Spleen (tissue), 11 donors: Measurements from ENCODE around the gene MPPED2. TPM values are rescaled to one million over a fixed set of nuclear protein-coding genes. Genes with fewer than 3 reads are reported as not detected.

Source experiments
- DNase-seq: peaks from one replicate; pipeline ENCODE4 v3.0.0-alpha.2; 2020
- H3K27ac ChIP-seq, 8 donors: fragments of 200-600 bp; sonication (generic) in 7 of 8; 1 replicate in 4 of 8; 2 replicates in 4 of 8; pipeline versions ENCODE4 v1.5.0 to v1.8.0; 2016 to 2021; ENCODE audit warnings: inconsistent platforms in 4 of 8, mild to moderate bottlenecking in 4 of 8, moderate library complexity in 1 of 8
- H3K27me3 ChIP-seq, 7 donors: fragments of 200-600 bp; sonication (generic) in 6 of 7; replicated peaks in 1 of 7; 1 replicate in 4 of 7; 2 replicates in 3 of 7; pipeline versions ENCODE4 v1.5.0 to v1.8.0; 2016 to 2021; ENCODE audit warnings: inconsistent platforms in 3 of 7, mild to moderate bottlenecking in 1 of 7
- H3K36me3 ChIP-seq, 6 donors: fragments of 200-600 bp; sonication (generic) in 5 of 6; 1 replicate in 4 of 6; 2 replicates in 2 of 6; pipeline versions ENCODE4 v1.5.0 to v1.8.0; 2016 to 2021; ENCODE audit warnings: inconsistent platforms in 2 of 6
- H3K4me1 ChIP-seq, 6 donors: fragments of 200-600 bp; sonication (generic) in 5 of 6; 1 replicate in 3 of 6; 2 replicates in 3 of 6; pipeline versions ENCODE4 v1.5.0 to v1.8.0; 2016 to 2021; ENCODE audit warnings: inconsistent platforms in 3 of 6
- H3K4me3 ChIP-seq, 8 donors: fragments of 200-600 bp; sonication (generic) in 7 of 8; 1 replicate in 4 of 8; 2 replicates in 4 of 8; pipeline versions ENCODE4 v1.5.0 to v1.8.0; 2016 to 2021; ENCODE audit warnings: inconsistent platforms in 4 of 8, mild to moderate bottlenecking in 4 of 8, moderate library complexity in 2 of 8
- H3K9me3 ChIP-seq, 8 donors: fragments of 200-600 bp; sonication (generic) in 7 of 8; 1 replicate in 4 of 8; 2 replicates in 4 of 8; pipeline versions ENCODE4 v1.5.0 to v1.8.0; 2016 to 2021; ENCODE audit warnings: inconsistent platforms in 4 of 8
- CTCF ChIP-seq, 11 experiments: fragments of 200-600 bp in 7 of 11; fragments of 450-650 bp in 4 of 11; sonication (generic) in 4 of 11; IDR thresholded peaks in 8 of 11; conservative IDR thresholded peaks in 3 of 11; 1 replicate in 7 of 11; 2 replicates in 4 of 11; pipeline versions ENCODE4 v1.4.0 to v1.8.0; 2016 to 2021; ENCODE audit warnings: antibody characterized with exemption in 11 of 11, inconsistent platforms in 4 of 11, mild to moderate bottlenecking in 1 of 11
- POLR2A ChIP-seq, 3 donors: fragments of 450-650 bp; IDR thresholded peaks; one replicate each; pipeline ENCODE4 v1.5.1; 2017; ENCODE audit warnings: antibody characterized with exemption in 3 of 3, mild to moderate bottlenecking in 1 of 3
- POLR2AphosphoS5 ChIP-seq, 3 donors: sonication (generic); formaldehyde crosslinking; IDR thresholded peaks; one replicate each; pipeline ENCODE4 v1.5.1; 2017; ENCODE audit warnings: antibody characterized with exemption in 3 of 3
- WGBS, 5 donors: extraction: QIAGEN DNeasy Blood & Tissue Kit in 3 of 5; methylation state at CpG; one replicate each; pipeline versions ENCODE4 v1.1.5 to v1.1.7; 2013 to 2018; 5-methylcytosine and 5-hydroxymethylcytosine counted together
- intact Hi-C: fragments of 100-400 bp; cut with DNase I; formaldehyde crosslinking; loops from one replicate; pipeline ENCODE4 v1.15.0; 2023; ENCODE audit warnings: low total_unique reads
- polyA plus RNA-seq, 3 donors: library from polyadenylated mRNA; stranded (reverse); fragments of 200-250 nt; gene quantifications; one replicate each; pipeline ENCODE4 v1.2.1, GENCODE V29; 2013
- total RNA-seq, 7 donors: library from RNA; depleted of rRNA in 3 of 7; stranded (reverse); fragments of >200 nt in 3 of 7; fragmentation: NEBNext Ultra II Directional in 4 of 7; extraction: Animal tissue kit (Norgen Biotek cat#: 25700) in 4 of 7; gene quantifications; one replicate each; pipeline versions ENCODE4 v1.1.0 to v1.2.1, GENCODE V29; 2016 to 2021
- donor health status: healthy with polysubstance abuse.
- donor health status: DM: no; HTN: no; CAD: no; lungs with moderate emphysema.
- donor health status: DM: no; HTN: no; CAD: no.
- donor health status: Bipolar disorder and iron deficiency.
- donor health status: healthy.
- donor health status: DM: no; HTN: no; CAD: no.
- donor health status: DM: yes; HTN: yes; CAD: no.

Gene MPPED2
- total and polyA plus RNA-seq, 10 donors: 0.72 to 14.6 (median 5.2) TPM

- no peaks in the 10 kb centered on the region for H3K9me3 ChIP-seq
- no peaks in the 10 kb centered on the region for H3K36me3 ChIP-seq
- WGBS, 5 donors: 51 to 66% (median 64%) methylated on average over 3 of the region's 3 CpGs
- TF ChIP-seq POLR2AphosphoS5 (IDR thresholded peaks at IDR 0.05): no peak
- no peak for TF ChIP-seq POLR2A (IDR thresholded peaks at IDR 0.05)
- no peak for TF ChIP-seq CTCF (IDR thresholded peaks at IDR 0.05 in 8 of 11, conservative IDR thresholded peaks at IDR 0.05 in 3 of 11)
- intact Hi-C loops: no loop called here
- H3K4me3 ChIP-seq: no peak overlapping the region
- H3K4me1 ChIP-seq: no peaks in the 10 kb centered on the region
- no peak for DNase-seq
- H3K27ac ChIP-seq: no peak overlapping the region
- no peaks in the 10 kb centered on the region for H3K27me3 ChIP-seq
These were observed 149.4 kb downstream of the MPPED2 start for GRCh38 chr11:30436801-30437200.

- H3K4me3 ChIP-seq: no peak overlapping the region
- no peak for DNase-seq
- H3K4me1 ChIP-seq: no peaks in the 10 kb centered on the region
- H3K9me3 ChIP-seq: no peaks in the 10 kb centered on the region
- TF ChIP-seq CTCF (IDR thresholded peaks at IDR 0.05 in 8 of 11, conservative IDR thresholded peaks at IDR 0.05 in 3 of 11): no peak
- TF ChIP-seq POLR2AphosphoS5 (IDR thresholded peaks at IDR 0.05): no peak
- no peak for TF ChIP-seq POLR2A (IDR thresholded peaks at IDR 0.05)
- H3K27ac ChIP-seq: no peak overlapping the region
- intact Hi-C loops: no loop called here
- no peaks in the 10 kb centered on the region for H3K36me3 ChIP-seq
- no peaks in the 10 kb centered on the region for H3K27me3 ChIP-seq
These were observed 150.7 kb downstream of the MPPED2 start for GRCh38 chr11:30435488-30435887.

- DNase-seq: no peak
- Histone ChIP-seq H3K27ac (no peak overlapping the region), H3K4me1 (no peaks in the 10 kb centered on the region), H3K36me3 (no peaks in the 10 kb centered on the region), H3K4me3 (no peak overlapping the region), H3K9me3 (no peaks in the 10 kb centered on the region), H3K27me3 (no peaks in the 10 kb centered on the region)
- TF ChIP-seq POLR2AphosphoS5 (IDR thresholded peaks at IDR 0.05) (no peak), POLR2A (IDR thresholded peaks at IDR 0.05) (no peak), CTCF (IDR thresholded peaks at IDR 0.05 in 8 of 11, conservative IDR thresholded peaks at IDR 0.05 in 3 of 11) (no peak)
- 74 to 82% (median 79%) methylated on average over 3 of the region's 3 CpGs for WGBS, 5 donors
- intact Hi-C loops: no loop called here
These were observed 151.3 kb downstream of the MPPED2 start for GRCh38 chr11:30434901-30435300.

GRCh38 chr11:30433831-30434230 is 152.3 kb downstream of the MPPED2 start:
- no peaks in the 10 kb centered on the region for H3K36me3 ChIP-seq
- H3K4me1 ChIP-seq: no peaks in the 10 kb centered on the region
- H3K4me3 ChIP-seq: no peak overlapping the region
- WGBS, 5 donors: 25 to 77% (median 54%) methylated on average over 1 of the region's 1 CpG
- intact Hi-C loops: no loop called here
- no peak for TF ChIP-seq POLR2A (IDR thresholded peaks at IDR 0.05)
- TF ChIP-seq CTCF (IDR thresholded peaks at IDR 0.05 in 8 of 11, conservative IDR thresholded peaks at IDR 0.05 in 3 of 11): no peak
- no peak for TF ChIP-seq POLR2AphosphoS5 (IDR thresholded peaks at IDR 0.05)
- DNase-seq: no peak
- no peaks in the 10 kb centered on the region for H3K9me3 ChIP-seq
- H3K27ac ChIP-seq: no peak overlapping the region
- H3K27me3 ChIP-seq: no peaks in the 10 kb centered on the region
